ENCODE results near the gene ABI2.

Gene ABI2

GRCh38 chr2:203492965-203493364 is 164.8 kb downstream of the ABI2 start:
- Histone ChIP-seq H3K27me3 (ENCODE audit: control insufficient read depth, insufficient read depth, low read length) (no peaks in the 10 kb centered on the region), H3K4me3 (ENCODE audit: low read depth, low read length) (no peak overlapping the region), H3K36me3 (ENCODE audit: control insufficient read depth, insufficient read depth, low read length) (no peaks in the 10 kb centered on the region), H3K4me1 (ENCODE audit: control insufficient read depth, insufficient read depth, low read length) (no peaks in the 10 kb centered on the region), H3K9me3 (ENCODE audit: control insufficient read depth, insufficient read depth, low read length) (no peaks in the 10 kb centered on the region), H3K9ac (ENCODE audit: low read depth, low read length) (no peak overlapping the region)

All from iPS-15b (cell line).